ENCODE results near the gene MAGEA8.
"Not testable (repeated sequence)": the region's sequence is repeated elsewhere in the genome, so short reads cannot be mapped to it uniquely, and the experiment has no call there.

DNA sequence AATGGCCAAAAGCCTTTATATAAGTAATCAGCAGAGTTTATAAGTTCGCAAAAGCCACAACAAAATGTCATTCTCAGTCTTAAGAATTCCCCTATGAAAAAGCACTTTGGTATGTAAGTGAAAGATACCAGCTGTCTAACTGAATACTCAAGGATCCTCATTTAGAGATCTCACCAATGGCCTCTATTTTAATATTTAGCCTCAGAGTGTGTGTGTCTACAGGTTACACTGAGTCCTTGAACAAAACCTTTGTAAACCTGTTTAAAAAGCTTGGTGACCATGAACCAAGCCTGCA, 46.9 kb downstream of the MAGEA8 start:
- not testable (repeated sequence) for TF ChIP-seq TAF1 (IDR thresholded peaks at IDR 0.05; ENCODE audit: control insufficient read depth, extremely low read depth, insufficient read depth, low read length, severe bottlenecking); MYNN (IDR thresholded peaks at IDR 0.05); MYNN (CRISPR knock-in tag; IDR thresholded peaks at IDR 0.05)

Data from K562 (cell line).